ENCODE results near the gene MMP24OS.

MMP24OS gene

GRCh38 chr20:35305682-35306556 lies 28.0 kb upstream of the MMP24OS start:
- no peak for DNase-seq

GRCh38 chr20:35304956-35305355 lies 27.0 kb upstream of the MMP24OS start:
- DNase-seq, result no peak

GRCh38 chr20:35303735-35304491 lies 26.0 kb upstream of the MMP24OS start:
- peak; percentile 85 for DNase-seq

- no peak for DNase-seq
Observed at GRCh38 chr20:35303382-35303734, 25.4 kb upstream of the MMP24OS start.

- DNase-seq, result no peak
Observed at GRCh38 chr20:35302421-35303335, 24.8 kb upstream of the MMP24OS start.

GRCh38 chr20:35301426-35301825 lies 23.5 kb upstream of the MMP24OS start:
- no peak for DNase-seq

GRCh38 chr20:35300469-35301262 lies 22.7 kb upstream of the MMP24OS start:
- DNase-seq, result no peak

GRCh38 chr20:35299780-35300179 lies 21.9 kb upstream of the MMP24OS start:
- no peak for DNase-seq

GRCh38 chr20:35298264-35298663 lies 20.3 kb upstream of the MMP24OS start:
- no peak for DNase-seq

GRCh38 chr20:35297740-35298139 lies 19.8 kb upstream of the MMP24OS start:
- DNase-seq, result no peak

- DNase-seq, result no peak
Observed at GRCh38 chr20:35297155-35297554, 19.2 kb upstream of the MMP24OS start.

- DNase-seq, result no peak
Observed at GRCh38 chr20:35296101-35296554, 18.2 kb upstream of the MMP24OS start.

- DNase-seq, result no peak
Observed at GRCh38 chr20:35295674-35296073, 17.8 kb upstream of the MMP24OS start.

GRCh38 chr20:35295058-35295457 lies 17.1 kb upstream of the MMP24OS start:
- no peak for DNase-seq

GRCh38 chr20:35294293-35294685 lies 16.4 kb upstream of the MMP24OS start:
- no peak for DNase-seq

- no peak for DNase-seq
Observed at GRCh38 chr20:35293303-35294292, 15.7 kb upstream of the MMP24OS start.

- no peak for DNase-seq
Observed at GRCh38 chr20:35292504-35293285, 14.8 kb upstream of the MMP24OS start.

GRCh38 chr20:35291654-35292503 lies 14.0 kb upstream of the MMP24OS start, which contains the start of gene FAM83C:
Gene FAM83C (minus strand): TSS chr20:35292425. CDS start chr20:35292304, 121 bp downstream.
- no peak for DNase-seq

GRCh38 chr20:35290887-35291417 lies 13.0 kb upstream of the MMP24OS start:
- no peak for DNase-seq

All from right forelimb (tissue), 1 donor.